ENCODE measurements around the gene ZDHHC22.

Gene ZDHHC22

GRCh38 chr14:77104393-77104792 is 37.2 kb downstream of the ZDHHC22 start:
- no peak for DNase-seq (ENCODE audit: low read depth, low spot score)

GRCh38 chr14:77103951-77104350 is 37.6 kb downstream of the ZDHHC22 start:
- DNase-seq (ENCODE audit: low read depth, low spot score): no peak

GRCh38 chr14:77103475-77103874 is 38.1 kb downstream of the ZDHHC22 start:
- DNase-seq (ENCODE audit: low read depth, low spot score): no peak

- DNase-seq (ENCODE audit: low read depth, low spot score): no peak
These were observed 39.4 kb downstream of the ZDHHC22 start for GRCh38 chr14:77102154-77102553.

- no peak for DNase-seq (ENCODE audit: low read depth, low spot score)
These were observed 40.6 kb downstream of the ZDHHC22 start for GRCh38 chr14:77100961-77101360.

- DNase-seq (ENCODE audit: low read depth, low spot score): no peak
These were observed 42.0 kb downstream of the ZDHHC22 start for GRCh38 chr14:77099425-77100167.

GRCh38 chr14:77098529-77099353 is 42.9 kb downstream of the ZDHHC22 start:
- DNase-seq (ENCODE audit: low read depth, low spot score): no peak

- peak; percentile 99 for DNase-seq (ENCODE audit: low read depth, low spot score)
These were observed 43.7 kb downstream of the ZDHHC22 start, which contains the start of gene CIPC for GRCh38 chr14:77097700-77098528. Gene CIPC, plus strand, starts transcription at chr14:77098258. Its CDS starts 7,451 bp downstream, at chr14:77105709.

GRCh38 chr14:77097006-77097699 is 44.4 kb downstream of the ZDHHC22 start:
- DNase-seq (ENCODE audit: low read depth, low spot score): no peak

- DNase-seq (ENCODE audit: low read depth, low spot score): peak; percentile 53
These were observed 46.8 kb downstream of the ZDHHC22 start for GRCh38 chr14:77094672-77095284.

GRCh38 chr14:77092676-77093075 is 48.9 kb downstream of the ZDHHC22 start:
- no peak for DNase-seq (ENCODE audit: low read depth, low spot score)

- DNase-seq (ENCODE audit: low read depth, low spot score): no peak
These were observed 50.1 kb downstream of the ZDHHC22 start for GRCh38 chr14:77091518-77091917.

- no peak for DNase-seq (ENCODE audit: low read depth, low spot score)
These were observed 52.9 kb downstream of the ZDHHC22 start for GRCh38 chr14:77088645-77089044.

- no peak for DNase-seq (ENCODE audit: low read depth, low spot score)
These were observed 53.4 kb downstream of the ZDHHC22 start for GRCh38 chr14:77088219-77088618.

GRCh38 chr14:77087631-77088030 is 54.0 kb downstream of the ZDHHC22 start:
- no peak for DNase-seq (ENCODE audit: low read depth, low spot score)

GRCh38 chr14:77086951-77087350 is 54.6 kb downstream of the ZDHHC22 start:
- DNase-seq (ENCODE audit: low read depth, low spot score): no peak

GRCh38 chr14:77086017-77086727 is 55.4 kb downstream of the ZDHHC22 start:
- no peak for DNase-seq (ENCODE audit: low read depth, low spot score)

- no peak for DNase-seq (ENCODE audit: low read depth, low spot score)
These were observed 56.1 kb downstream of the ZDHHC22 start for GRCh38 chr14:77085538-77085937.

GRCh38 chr14:77084985-77085384 is 56.6 kb downstream of the ZDHHC22 start:
- DNase-seq (ENCODE audit: low read depth, low spot score): no peak

GRCh38 chr14:77083082-77083481 is 58.5 kb downstream of the ZDHHC22 start:
- no peak for DNase-seq (ENCODE audit: low read depth, low spot score)
